GM19452 (cell line): Measurements from ENCODE around the gene STRIP1.

ENCODE experiments used
- ATAC-seq: cut with Tn5 transposase; IDR thresholded peaks from one replicate; pipeline ENCODE4 v1.9.1; 2021; ENCODE audit not compliant: unreplicated experiment

The STRIP1 gene

GRCh38 chr1:110049801-110050601 lies 15.6 kb downstream of the STRIP1 start:
- ATAC-seq = no peak

DNA sequence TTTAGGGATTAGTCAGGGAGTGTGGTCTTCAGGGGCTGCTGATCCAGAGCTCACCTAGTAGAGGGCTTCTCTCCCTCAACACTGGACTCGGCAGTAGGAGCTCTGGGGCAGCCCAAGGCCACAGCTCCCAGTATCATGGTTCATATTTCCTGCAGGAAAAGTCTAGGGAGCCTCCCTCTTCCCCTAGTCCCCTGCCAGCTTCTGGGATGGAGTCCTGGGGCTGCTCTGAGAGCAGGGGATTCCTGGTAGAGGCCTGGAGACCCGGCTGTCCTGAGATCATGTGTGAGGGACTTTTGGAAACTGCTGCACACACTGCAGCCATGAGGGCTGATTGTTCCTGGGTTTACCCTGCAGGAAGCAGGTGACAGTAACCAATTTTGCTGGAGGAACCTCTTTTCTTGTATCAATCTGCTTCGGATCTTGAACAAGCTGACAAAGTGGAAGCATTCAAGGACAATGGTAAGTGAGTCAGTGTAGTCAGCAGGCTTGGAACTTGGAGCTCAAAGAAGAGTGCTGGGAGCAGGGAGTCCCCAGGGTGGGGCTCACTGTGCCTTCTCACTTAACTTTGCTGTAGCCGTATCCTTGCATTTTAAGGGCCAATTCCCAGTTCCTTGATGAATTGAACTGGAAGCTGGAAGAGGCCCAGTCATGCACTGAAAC lies 16.3 kb downstream of the STRIP1 start:
- ATAC-seq = no peak

GRCh38 chr1:110051262-110051648 lies 16.8 kb downstream of the STRIP1 start:
- ATAC-seq = no peak

DNA sequence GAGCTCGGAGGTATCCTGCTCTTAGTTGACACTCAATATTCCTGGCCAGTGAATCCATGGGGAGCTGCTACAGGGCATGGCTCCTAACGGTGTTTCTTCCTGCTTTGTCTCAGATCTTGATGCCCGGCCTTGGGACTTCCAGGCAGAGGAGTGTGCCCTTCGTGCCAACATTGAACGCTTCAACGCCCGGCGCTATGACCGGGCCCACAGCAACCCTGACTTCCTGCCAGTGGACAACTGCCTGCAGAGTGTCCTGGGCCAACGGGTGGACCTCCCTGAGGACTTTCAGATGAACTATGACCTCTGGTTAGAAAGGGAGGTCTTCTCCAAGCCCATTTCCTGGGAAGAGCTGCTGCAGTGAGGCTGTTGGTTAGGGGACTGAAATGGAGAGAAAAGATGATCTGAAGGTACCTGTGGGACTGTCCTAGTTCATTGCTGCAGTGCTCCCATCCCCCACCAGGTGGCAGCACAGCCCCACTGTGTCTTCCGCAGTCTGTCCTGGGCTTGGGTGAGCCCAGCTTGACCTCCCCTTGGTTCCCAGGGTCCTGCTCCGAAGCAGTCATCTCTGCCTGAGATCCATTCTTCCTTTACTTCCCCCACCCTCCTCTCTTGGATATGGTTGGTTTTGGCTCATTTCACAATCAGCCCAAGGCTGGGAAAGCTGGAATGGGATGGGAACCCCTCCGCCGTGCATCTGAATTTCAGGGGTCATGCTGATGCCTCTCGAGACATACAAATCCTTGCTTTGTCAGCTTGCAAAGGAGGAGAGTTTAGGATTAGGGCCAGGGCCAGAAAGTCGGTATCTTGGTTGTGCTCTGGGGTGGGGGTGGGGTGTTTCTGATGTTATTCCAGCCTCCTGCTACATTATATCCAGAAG lies 19.4 kb downstream of the STRIP1 start:
- no peak for ATAC-seq

DNA sequence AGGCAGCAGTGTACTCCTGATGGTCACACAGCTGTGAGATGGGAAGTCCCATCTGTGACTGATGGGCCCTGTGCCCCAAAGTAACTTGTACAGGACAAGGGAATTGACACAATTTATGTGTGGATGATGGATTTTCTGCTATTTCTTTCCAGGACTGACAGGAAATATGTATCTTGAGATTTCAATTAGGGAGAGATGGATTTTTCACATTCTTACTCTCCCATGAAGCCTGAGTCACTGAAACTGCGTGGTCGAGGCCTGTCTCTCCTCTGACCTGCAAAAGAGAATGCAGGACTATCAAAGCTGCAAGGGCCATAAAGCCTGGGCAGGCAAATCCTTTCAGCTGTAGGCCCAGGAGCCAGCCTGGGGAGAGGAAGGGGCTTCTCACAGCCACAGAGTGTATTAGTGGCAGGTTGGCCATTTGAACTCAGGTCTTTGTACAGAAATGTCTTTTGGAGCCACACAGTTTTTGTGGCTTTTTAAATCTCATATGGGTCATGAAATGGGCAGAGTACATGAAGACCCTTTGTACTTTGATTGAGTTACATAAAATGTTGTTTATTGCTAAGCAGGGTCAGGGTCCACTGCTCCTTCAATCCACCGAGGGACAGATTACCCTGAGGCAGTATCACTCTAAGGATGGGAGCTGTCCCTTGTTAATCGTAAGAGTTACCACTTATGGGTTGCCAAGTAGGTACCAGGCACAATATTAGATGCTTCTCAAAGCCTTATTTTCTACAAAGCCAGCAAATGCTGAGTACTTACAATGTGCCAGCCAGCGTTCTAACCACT lies 21.3 kb downstream of the STRIP1 start:
- no peak for ATAC-seq

- no peak for ATAC-seq
Observed at GRCh38 chr1:110056285-110056683, 21.9 kb downstream of the STRIP1 start.

GRCh38 chr1:110056776-110057175 lies 22.4 kb downstream of the STRIP1 start:
- no peak for ATAC-seq

DNA sequence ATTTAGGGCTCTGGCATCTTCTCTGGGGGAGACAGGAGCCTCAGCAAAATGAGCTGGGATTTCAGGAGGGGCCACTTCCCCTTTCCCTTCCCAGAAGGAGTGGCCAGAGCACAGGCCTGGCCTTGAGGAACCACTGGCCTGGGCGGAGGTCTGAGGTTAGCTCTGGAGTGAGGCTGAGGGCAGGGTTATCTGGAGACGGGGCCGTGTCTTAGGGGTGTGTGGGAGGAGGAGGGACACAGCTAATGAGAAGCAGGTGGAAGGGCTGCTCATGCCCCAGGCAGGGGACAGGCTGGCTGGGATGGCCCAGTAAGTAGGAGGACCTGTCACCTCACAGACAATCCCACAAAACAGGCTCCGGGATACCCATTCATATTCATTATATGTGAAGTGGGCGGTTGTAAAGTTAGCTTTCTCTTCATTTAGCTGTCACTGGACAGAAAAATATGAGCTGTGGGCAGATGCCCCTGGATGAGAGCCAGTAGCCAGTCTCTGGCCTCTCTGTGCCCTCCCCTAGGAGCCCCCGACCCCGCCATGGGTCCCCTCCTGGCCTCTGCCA lies 23.6 kb downstream of the STRIP1 start:
- no peak for ATAC-seq

DNA sequence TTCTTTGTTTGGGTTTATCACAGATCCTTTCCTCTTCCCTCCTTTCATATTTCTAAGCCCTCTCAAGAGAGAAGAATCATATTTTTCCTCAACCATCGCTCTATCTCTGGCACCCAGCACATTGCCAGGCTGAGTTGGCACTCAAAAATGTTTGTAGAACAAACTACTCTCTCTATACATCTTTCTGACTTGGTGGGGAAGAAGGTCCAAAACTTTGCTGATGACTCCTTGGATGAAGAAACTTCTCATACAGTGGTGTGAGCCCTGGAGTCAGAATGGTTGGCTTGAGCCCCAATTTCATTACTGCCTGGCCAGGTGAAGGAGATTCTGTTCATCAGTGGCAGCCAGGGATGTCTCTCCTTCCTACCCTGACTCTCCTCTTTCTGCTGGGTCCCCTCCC lies 24.2 kb downstream of the STRIP1 start:
- ATAC-seq = no peak

DNA sequence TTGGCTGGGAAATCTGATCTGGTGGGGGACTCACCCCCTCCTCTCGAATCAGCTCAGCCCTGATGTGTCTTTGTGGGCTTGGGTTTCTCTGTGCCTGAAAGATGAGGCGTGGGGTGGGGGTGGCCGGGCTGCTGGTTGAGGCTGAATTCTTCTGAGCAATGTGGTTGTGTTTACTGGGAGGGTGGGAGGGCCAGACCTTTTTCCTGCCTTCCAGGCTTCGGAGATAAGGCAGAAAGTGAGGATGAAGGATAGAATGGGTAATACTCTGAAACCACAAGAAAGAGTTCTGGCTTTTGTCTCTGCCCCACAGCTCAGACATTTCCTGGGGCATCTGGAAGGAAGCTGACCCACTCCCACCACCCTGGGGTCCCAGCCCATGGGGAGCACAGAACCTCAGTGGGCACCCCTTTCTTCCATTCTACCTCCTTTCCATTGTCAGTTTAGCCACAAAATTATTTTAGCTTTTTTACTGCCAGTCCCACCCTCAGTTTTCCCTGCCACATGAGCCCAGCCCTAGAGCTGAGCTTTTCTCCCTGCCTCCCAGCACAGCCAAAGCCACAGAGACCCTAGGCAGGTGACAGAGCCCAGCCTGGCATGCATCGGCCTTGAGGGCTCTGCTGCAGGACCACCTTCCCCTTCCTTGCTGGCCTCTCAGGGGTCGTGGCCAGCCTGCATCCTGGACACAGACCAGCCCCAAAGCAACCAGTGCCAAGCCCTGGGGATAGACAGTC lies 24.9 kb downstream of the STRIP1 start:
- ATAC-seq = no peak

DNA sequence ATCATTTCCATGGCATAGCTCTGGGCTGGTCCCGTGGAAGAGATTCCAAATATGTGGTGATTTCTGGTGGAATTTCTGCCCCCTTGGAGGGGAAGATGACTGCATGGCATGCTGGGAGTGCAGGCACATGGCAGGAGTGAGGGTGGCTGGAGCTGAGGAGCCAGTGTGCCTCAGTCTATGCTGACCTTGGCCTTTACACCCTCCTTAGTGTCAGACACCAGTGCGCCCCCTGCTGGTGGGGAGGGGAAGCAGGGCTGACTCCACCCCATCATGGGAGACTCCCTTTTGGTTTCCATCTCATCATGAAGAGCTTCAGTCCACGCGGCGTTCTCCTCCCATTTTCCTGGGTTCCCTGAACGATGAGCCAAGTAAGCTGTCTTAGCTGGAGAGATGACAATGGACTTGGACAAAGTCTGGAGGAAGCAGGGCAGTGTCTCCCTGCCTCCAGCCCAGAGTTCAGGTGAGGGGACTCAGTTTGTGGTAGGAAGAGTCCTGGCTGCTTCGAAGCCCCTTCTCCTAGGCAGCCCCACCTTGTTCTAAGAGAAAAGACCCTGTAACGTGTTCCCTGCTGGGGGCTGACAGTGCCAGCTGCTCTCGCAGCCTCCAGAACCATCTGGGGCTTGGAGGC lies 25.7 kb downstream of the STRIP1 start:
- no peak for ATAC-seq

- no peak for ATAC-seq
Observed at GRCh38 chr1:110060662-110061060, 26.2 kb downstream of the STRIP1 start.

DNA sequence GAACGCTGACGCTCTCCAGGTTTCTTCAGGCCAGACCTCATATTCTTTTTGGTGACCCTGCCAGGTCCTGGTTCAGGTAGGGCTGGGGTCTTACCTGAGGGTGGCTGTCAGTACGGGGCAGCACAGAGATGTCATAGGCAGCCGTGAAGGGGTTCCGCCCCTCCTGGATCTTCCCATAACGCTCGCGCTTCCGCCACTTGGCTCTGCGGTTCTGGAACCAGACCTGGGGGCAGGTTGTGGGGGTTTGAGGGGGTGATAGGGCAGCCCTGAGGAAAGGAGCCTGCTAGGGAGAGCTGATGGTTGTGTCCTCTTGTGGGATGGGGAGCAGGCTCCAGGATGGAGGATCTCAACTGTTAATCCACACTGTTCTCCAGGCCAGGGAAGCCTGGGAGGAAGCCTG lies 26.9 kb downstream of the STRIP1 start:
- ATAC-seq = no peak

DNA sequence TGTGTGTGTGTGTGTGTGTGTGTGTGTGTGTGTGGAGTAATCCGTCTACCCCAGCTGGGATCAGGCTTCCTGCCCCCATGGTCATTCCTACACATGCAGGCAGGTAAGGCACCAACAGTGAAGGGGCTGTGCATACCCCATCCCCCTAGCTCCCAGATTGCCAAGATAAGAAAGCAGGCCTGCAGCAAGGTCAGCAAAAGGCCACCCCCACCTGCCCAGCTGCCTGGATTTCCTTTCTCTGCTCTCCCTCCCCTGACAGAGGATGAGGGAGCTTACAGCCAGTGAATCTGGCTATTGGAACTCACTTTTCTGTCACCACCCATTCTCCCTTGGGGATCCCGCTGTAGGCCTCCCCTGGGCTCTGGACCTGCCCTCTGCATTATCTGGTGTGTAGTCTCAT lies 28.2 kb downstream of the STRIP1 start:
- ATAC-seq = no peak

- ATAC-seq = no peak
Observed at GRCh38 chr1:110063781-110064180, 29.4 kb downstream of the STRIP1 start.

DNA sequence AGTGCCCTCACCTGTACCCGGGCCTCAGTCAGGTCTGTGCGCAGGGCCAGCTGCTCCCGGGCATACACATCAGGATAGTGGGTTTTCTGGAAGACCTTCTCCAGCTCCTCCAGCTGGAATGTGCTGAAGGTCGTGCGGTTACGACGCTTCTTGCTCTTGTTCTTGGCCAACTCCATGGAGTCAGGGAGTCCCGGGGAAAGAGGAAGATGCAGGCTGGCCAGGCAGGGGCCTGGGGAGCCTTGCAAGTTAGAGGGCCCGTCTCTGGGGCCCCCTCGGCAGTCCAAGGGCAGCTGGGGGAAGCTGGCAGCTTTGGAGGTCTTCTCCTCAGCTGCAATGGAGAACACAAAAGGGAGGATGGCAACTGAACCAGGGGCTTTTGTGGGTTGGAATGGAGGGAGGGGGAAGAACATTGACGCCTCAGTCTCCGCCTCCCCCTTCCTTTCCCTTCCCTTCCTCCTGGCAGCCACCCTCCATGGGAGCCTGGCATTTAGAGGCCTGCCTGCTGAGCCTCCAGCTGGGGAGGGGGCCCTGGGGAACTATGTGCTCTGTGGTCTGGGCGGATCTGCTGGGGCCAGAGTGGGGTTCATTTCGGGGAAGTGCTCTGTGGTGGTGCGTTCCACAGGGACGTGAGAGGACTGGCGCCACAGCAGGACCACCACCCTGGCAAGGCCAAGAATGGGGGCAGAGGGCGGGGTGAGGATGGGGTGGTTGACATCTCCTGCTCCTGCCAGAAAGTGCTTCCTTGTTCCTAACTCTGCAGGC lies 30.3 kb downstream of the STRIP1 start:
- ATAC-seq = no peak

GRCh38 chr1:110065841-110066240 lies 31.4 kb downstream of the STRIP1 start:
- ATAC-seq = no peak

DNA sequence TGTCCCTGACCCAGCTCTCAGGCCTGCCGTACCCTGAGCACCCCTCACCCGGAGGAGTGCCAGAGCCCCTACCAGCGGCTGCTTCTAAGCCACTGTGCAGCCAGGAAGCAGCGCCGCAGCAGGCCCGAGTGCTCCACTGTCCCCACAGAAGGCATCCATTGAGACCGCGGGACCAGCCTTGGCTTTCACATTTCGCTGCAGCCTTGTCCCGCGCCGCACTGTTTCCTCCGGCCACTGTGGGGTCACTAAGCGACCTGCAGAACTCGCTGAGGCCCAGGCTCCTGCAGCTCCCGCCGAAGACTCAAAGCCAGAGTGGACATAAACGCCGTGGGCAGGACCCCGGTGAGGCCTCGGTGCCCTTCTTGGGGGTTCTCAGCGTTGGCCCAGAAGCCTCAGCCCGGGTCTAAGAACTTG lies 33.1 kb downstream of the STRIP1 start:
- ATAC-seq = no peak
